BLaER1 (cell line): Measurements from ENCODE around the gene IL26.

Experiments used
- H3K27ac ChIP-seq: shearing (Covaris generic); formaldehyde crosslinking; 2 replicates; pipeline ENCODE4 v1.8.1; 2022
- H3K27me3 ChIP-seq: shearing (Covaris generic); formaldehyde crosslinking; 2 replicates; pipeline ENCODE4 v1.8.1; 2022
- H3K36me3 ChIP-seq: shearing (Covaris generic); formaldehyde crosslinking; 2 replicates; pipeline ENCODE4 v1.8.1; 2022
- H3K4me1 ChIP-seq: shearing (Covaris generic); formaldehyde crosslinking; 2 replicates; pipeline ENCODE4 v1.8.1; 2022
- H3K4me2 ChIP-seq: shearing (Covaris generic); formaldehyde crosslinking; 2 replicates; pipeline ENCODE4 v1.8.1; 2022
- H3K4me3 ChIP-seq: shearing (Covaris generic); formaldehyde crosslinking; 2 replicates; pipeline ENCODE4 v1.8.1; 2022
- H3K9ac ChIP-seq: shearing (Covaris generic); formaldehyde crosslinking; 2 replicates; pipeline ENCODE4 v1.8.1; 2022
- H3K9me3 ChIP-seq: shearing (Covaris generic); formaldehyde crosslinking; 2 replicates; pipeline ENCODE4 v1.8.1; 2022
- H4K20me1 ChIP-seq: shearing (Covaris generic); formaldehyde crosslinking; 2 replicates; pipeline ENCODE4 v1.8.1; 2022
- Cebpa-rat ChIP-seq: shearing (Covaris generic); IDR thresholded peaks from 2 replicates; pipeline ENCODE4 v1.8.1; 2022

IL26 gene, protein sequence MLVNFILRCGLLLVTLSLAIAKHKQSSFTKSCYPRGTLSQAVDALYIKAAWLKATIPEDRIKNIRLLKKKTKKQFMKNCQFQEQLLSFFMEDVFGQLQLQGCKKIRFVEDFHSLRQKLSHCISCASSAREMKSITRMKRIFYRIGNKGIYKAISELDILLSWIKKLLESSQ

DNA sequence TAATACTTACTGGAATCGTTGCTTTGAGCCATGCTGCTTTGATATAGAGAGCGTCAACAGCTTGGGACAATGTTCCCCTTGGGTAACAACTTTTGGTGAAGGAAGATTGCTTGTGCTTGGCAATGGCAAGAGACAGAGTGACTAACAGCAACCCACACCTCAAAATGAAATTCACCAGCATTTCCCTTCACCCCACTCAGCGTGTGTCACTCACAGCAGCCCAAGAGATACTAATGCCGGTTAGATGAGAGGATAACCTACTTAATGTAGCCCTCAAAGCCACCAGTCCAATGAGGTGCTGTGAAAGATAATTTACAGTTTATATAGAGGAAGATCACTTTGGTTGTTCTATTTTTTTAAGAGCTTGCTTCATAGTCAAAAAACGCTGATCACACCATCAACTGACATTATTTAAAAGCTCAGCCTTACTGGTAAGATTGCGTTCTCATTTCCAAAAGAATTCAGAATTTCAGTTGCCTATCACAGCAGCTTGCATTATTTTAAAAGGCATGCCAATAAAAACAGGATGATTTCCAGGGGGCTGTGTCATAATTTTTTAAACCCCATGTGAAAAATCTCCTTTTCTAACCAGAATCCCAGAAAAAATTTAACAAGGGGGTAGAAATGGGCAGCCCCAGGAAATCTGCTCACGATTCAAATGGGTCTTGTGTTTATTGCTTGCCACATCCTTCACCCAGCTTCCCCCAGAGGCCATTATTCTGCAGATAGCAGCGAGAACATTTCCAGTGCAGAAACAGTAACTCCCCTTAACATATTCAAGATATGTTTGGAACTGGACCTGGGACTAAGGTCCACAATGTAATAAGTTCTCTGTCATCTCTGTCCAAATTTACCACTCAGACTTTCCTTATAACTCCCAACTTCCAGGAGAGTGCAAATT lies at the start of gene IL26:
Gene IL26 (minus strand): TSS at position 235 of the 901 bp plus-strand sequence. CDS start 54 bp downstream, at position 181.
- no peaks in the 10 kb centered on the region for H3K4me1 ChIP-seq
- no peaks in the 10 kb centered on the region for H3K9me3 ChIP-seq
- H3K9ac ChIP-seq, result no peak within 1 kb of the TSS
- no peaks in the 10 kb centered on the region for H3K27me3 ChIP-seq
- no peaks in the 10 kb centered on the region for H4K20me1 ChIP-seq
- no peaks in the 10 kb centered on the region for H3K36me3 ChIP-seq
- H3K27ac ChIP-seq, result no peak within 1 kb of the TSS
- no peak within 1 kb of the TSS for H3K4me2 ChIP-seq
- no peak for TF ChIP-seq Cebpa-rat
- no peak within 1 kb of the TSS for H3K4me3 ChIP-seq

DNA sequence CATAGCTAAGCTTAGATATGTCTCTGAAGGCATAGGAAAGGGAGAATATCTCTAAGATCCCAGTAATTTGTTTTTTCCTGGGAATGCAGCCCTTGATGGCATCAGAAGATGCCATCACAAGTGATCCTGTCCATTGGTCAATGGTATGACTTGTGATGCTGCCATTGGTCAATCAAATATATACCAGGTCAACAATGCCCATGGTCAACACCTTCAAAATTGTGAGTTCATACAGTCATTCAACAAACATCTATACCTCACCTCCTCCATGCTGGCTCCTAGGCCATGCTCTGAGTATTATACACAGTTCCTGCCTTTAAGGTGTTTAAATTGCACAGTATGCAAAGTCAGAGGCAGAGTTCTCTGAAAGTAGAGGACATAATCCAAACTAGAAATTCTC lies 47.1 kb upstream of the IL26 start:
- no peaks in the 10 kb centered on the region for H4K20me1 ChIP-seq
- H3K4me2 ChIP-seq, result no peak overlapping the region
- TF ChIP-seq Cebpa-rat, result no peak
- H3K27ac ChIP-seq, result no peak overlapping the region
- H3K9ac ChIP-seq, result no peak overlapping the region
- no peaks in the 10 kb centered on the region for H3K4me1 ChIP-seq
- no peaks in the 10 kb centered on the region for H3K27me3 ChIP-seq
- H3K9me3 ChIP-seq, result no peaks in the 10 kb centered on the region
- no peak overlapping the region for H3K4me3 ChIP-seq
- no peaks in the 10 kb centered on the region for H3K36me3 ChIP-seq

DNA sequence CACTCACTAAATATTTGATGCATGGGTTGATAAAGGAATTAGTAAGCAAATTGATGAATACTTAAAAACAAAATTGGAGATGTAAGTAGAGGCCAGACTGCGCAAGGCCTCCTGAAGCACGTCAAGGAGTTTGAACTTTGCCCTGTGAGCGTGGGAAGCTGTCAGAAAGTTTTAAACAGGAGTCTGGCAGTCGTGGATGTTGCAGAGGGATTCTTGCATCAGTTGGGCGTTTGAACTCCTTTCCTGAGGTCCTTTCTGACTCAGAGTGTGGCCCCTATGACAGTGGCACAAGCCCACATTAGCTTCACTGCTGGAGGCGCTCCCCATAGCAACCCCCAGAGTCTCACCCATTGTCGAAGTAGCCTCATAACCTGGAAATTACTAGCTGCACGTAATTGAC lies 45.7 kb upstream of the IL26 start:
- no peaks in the 10 kb centered on the region for H3K4me1 ChIP-seq
- no peak for TF ChIP-seq Cebpa-rat
- no peak overlapping the region for H3K27ac ChIP-seq
- H4K20me1 ChIP-seq, result no peaks in the 10 kb centered on the region
- H3K27me3 ChIP-seq, result no peaks in the 10 kb centered on the region
- H3K4me3 ChIP-seq, result no peak overlapping the region
- H3K9ac ChIP-seq, result no peak overlapping the region
- H3K36me3 ChIP-seq, result no peaks in the 10 kb centered on the region
- H3K4me2 ChIP-seq, result no peak overlapping the region
- no peaks in the 10 kb centered on the region for H3K9me3 ChIP-seq

DNA sequence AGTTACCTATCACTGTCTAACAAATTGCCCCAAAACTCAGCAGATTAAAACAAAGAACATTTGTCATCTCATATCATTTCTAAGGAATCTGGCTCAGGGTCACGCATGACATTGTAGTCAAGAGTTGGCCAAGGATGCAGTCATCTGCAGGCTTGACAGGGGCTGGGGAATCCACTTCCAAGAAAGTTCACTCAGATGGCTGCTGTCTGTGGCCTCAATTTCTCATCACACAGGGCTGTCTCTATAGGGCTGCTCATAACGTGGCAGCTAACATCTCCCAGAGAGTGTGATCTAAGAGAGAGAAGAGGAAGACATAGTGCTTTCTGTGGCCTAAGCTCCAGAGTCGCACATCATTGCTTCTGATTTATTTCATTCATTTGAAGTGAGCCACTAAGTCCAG lies 44.7 kb upstream of the IL26 start:
- Histone ChIP-seq H3K9ac (no peak overlapping the region), H3K4me1 (no peaks in the 10 kb centered on the region), H3K4me2 (no peak overlapping the region), H3K36me3 (no peaks in the 10 kb centered on the region), H3K4me3 (no peak overlapping the region), H3K9me3 (no peaks in the 10 kb centered on the region), H4K20me1 (no peaks in the 10 kb centered on the region), H3K27ac (no peak overlapping the region), H3K27me3 (no peaks in the 10 kb centered on the region)
- TF ChIP-seq Cebpa-rat, result no peak

DNA sequence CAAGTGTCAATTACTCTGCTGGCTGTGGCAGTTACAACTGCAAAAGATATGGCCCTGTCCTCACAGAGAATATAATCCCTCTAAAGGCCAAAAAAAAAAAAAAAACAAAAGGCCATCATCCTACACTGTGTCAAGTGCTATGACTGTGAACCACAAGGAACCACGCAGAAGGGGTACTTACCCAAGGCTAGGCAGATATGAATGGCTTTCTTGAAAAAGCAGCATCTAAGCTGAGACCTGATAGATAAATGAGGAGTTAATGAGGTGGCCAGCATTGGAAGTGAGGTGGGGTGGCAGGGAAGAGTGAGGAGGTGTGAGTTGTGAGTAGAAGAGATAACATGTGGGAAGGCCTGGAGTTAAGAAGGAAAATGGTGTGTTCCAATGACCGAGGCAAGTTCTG lies 44.2 kb upstream of the IL26 start:
- Histone ChIP-seq H3K36me3 (no peaks in the 10 kb centered on the region), H3K4me3 (no peak overlapping the region), H3K9ac (no peak overlapping the region), H3K4me2 (no peak overlapping the region), H3K4me1 (no peaks in the 10 kb centered on the region), H4K20me1 (no peaks in the 10 kb centered on the region), H3K9me3 (no peaks in the 10 kb centered on the region), H3K27me3 (no peaks in the 10 kb centered on the region), H3K27ac (no peak overlapping the region)
- no peak for TF ChIP-seq Cebpa-rat

DNA sequence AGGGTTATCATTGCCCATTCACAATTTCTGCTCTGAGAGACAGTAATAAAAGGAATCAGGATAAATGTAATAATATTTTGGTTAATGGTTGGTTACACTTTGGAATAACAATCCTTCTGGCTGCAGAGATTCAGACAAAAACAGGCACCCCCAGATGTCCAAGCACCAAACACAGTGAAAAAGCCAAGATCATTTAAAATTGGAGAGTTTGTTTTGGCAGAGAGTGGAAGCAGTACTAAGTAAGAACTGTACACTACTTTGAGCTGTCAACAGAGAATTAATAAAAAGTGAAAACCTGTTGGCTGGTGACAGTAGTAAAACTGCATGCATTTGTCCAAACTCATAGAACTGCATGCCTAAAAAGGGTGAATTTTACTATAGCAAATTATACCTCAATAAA lies 43.4 kb upstream of the IL26 start:
- Histone ChIP-seq H3K36me3 (no peaks in the 10 kb centered on the region), H4K20me1 (no peaks in the 10 kb centered on the region), H3K9ac (no peak overlapping the region), H3K9me3 (no peaks in the 10 kb centered on the region), H3K4me2 (no peak overlapping the region), H3K4me3 (no peak overlapping the region), H3K4me1 (no peaks in the 10 kb centered on the region), H3K27ac (no peak overlapping the region), H3K27me3 (no peaks in the 10 kb centered on the region)
- TF ChIP-seq Cebpa-rat, result no peak

DNA sequence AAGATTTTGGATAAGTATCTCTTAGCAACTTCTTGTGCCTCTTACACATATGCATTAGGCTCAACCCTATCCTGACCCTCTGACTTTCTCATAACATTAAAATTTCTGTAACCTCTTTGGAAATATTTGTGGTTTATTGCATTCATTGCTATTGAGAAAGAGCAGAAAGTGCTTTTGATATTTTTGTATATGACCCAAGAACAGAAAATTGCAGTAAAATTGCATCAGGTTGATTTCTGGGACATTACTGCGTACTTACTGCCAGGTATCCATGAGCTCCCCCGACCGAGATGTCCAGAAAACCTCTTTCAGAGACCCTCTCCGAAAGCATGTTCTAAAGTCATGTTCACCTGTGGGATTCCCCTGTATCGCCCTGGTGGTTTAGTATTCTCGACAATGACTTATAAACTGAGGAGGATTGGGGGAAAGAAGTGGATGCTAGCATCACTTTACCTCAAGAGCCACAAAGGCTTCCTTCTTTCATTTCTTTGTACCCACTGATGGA lies 42.3 kb upstream of the IL26 start:
- no peak for TF ChIP-seq Cebpa-rat
- no peaks in the 10 kb centered on the region for H3K36me3 ChIP-seq
- no peak overlapping the region for H3K27ac ChIP-seq
- H3K27me3 ChIP-seq, result no peaks in the 10 kb centered on the region
- H3K9me3 ChIP-seq, result no peaks in the 10 kb centered on the region
- H3K9ac ChIP-seq, result no peak overlapping the region
- H3K4me3 ChIP-seq, result no peak overlapping the region
- no peaks in the 10 kb centered on the region for H3K4me1 ChIP-seq
- H3K4me2 ChIP-seq, result no peak overlapping the region
- no peaks in the 10 kb centered on the region for H4K20me1 ChIP-seq

DNA sequence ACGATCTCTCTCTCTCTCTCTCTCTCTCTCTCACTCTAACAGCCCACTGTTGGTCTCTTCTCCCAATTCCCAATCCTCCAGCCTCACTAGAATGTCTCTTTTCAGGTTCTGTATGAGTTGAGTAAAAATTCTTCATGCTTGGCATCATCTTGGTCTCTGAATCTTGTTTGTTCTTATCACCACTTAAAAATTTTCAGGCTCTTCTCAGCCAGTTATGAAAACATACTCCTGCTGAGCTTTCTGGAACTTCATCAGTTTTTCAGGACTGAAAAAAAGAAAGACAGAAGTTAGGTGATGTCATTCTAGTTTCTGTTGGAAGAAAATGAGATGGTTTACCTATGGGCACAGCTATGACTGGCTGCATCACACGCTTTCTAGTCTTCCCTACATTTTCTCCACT lies 39.2 kb upstream of the IL26 start:
- Histone ChIP-seq H3K4me1 (no peaks in the 10 kb centered on the region), H3K4me3 (no peak overlapping the region), H3K9me3 (no peaks in the 10 kb centered on the region), H4K20me1 (no peaks in the 10 kb centered on the region), H3K4me2 (no peak overlapping the region), H3K36me3 (no peaks in the 10 kb centered on the region), H3K9ac (no peak overlapping the region), H3K27me3 (no peaks in the 10 kb centered on the region), H3K27ac (no peak overlapping the region)
- no peak for TF ChIP-seq Cebpa-rat

DNA sequence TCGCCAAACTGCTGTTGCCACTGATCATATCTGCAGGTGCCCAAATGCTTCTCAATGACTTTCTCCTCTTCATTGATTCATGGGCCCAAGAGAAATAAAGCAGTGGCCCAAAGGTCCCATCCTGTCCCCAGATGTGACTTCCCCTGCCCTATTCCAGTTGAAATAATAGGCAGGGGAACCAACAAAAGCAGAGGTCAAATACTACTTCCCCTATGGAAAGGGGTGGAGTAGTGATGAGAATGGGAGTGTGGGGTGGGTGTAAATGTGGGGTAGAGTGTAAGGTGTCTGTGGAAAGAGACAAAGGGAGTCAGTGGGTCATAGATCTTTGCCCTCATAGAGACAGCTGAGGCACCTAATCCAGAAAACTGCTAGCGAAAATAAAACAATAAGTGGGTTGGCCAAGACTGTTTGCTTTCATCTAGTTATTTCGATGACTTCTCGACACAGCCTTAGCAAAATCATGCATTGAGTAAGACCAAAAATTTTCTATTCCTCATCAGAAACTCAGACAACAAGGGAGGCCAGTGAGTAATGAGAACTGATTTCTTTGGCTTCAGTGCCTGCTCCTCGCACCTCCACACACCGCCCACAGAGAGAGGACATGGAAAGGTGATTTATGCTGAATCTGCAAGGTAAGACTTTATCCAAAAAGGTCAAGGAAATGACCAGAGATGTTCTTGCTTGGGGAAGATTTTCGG lies 38.7 kb upstream of the IL26 start:
- H3K27ac ChIP-seq, result no peak overlapping the region
- H3K4me1 ChIP-seq, result no peaks in the 10 kb centered on the region
- H3K36me3 ChIP-seq, result no peaks in the 10 kb centered on the region
- no peaks in the 10 kb centered on the region for H4K20me1 ChIP-seq
- no peak overlapping the region for H3K4me2 ChIP-seq
- H3K9ac ChIP-seq, result no peak overlapping the region
- H3K9me3 ChIP-seq, result no peaks in the 10 kb centered on the region
- no peak overlapping the region for H3K4me3 ChIP-seq
- no peak for TF ChIP-seq Cebpa-rat
- H3K27me3 ChIP-seq, result no peaks in the 10 kb centered on the region

DNA sequence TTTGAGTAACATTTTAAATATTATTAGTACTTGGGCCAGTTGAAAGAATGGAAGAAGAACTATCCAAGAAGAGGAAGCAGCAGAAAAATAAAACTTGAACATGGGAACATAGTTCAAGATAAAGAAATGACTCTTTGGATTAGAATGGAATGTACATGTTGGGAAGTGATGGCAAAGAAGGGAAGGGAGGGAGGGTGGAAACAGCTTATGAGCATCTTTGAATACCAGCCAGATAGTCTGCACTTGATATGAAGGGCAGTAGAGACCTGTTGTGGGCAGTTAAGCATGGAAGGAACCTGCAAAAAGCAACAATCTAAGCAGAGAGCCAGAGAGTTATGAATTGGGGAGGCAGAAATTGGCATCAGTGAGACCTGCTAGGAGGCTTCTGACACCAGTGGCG lies 37.8 kb upstream of the IL26 start:
- H3K9ac ChIP-seq, result no peak overlapping the region
- H3K27ac ChIP-seq, result no peak overlapping the region
- TF ChIP-seq Cebpa-rat, result no peak
- H3K4me1 ChIP-seq, result no peaks in the 10 kb centered on the region
- H4K20me1 ChIP-seq, result no peaks in the 10 kb centered on the region
- no peak overlapping the region for H3K4me2 ChIP-seq
- no peaks in the 10 kb centered on the region for H3K9me3 ChIP-seq
- H3K4me3 ChIP-seq, result no peak overlapping the region
- no peaks in the 10 kb centered on the region for H3K27me3 ChIP-seq
- no peaks in the 10 kb centered on the region for H3K36me3 ChIP-seq
